GM04503 (cell line): Measurements from ENCODE around the gene ABHD5.
A peak's percentile ranks its signal among the peaks of the same experiment; 100 is the strongest.

Source experiments
- DNase-seq: peaks from one replicate; pipeline ENCODE4 v3.0.0-alpha.2; 2012; ENCODE audit warnings: low read depth

ABHD5 gene

GRCh38 chr3:43718296-43718695, 27.6 kb downstream of the ABHD5 start:
- DNase-seq, result no peak

DNA sequence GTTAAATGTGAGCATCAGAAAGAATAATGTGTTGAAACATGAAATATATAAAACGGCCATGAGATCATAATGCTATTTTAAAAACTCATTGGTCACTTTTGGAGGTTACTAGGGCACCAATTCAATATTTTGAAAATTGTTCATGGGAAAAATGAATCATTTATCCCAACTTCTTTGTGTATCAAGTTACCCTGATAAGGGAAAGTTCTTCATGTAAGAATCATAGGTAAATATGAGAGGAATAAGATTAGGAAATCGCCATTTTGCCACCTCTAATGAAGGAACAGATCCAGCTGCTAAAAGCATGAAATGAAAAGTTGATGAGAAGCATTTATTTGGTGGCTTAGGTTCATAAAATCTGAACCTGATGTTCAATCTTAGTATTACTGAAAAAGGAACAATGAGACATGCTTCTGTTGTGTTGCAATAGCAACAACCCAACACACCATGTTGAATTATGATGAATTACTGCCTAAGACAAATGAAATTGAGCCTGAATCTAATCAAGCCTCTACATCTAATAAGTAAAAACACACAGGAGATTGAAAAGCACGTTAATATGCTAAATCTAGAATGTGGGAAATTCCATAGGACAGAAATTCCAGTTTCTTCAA, 32.5 kb downstream of the ABHD5 start:
- DNase-seq, result no peak

GRCh38 chr3:43726521-43726920, 35.8 kb downstream of the ABHD5 start:
- DNase-seq, result no peak

DNA sequence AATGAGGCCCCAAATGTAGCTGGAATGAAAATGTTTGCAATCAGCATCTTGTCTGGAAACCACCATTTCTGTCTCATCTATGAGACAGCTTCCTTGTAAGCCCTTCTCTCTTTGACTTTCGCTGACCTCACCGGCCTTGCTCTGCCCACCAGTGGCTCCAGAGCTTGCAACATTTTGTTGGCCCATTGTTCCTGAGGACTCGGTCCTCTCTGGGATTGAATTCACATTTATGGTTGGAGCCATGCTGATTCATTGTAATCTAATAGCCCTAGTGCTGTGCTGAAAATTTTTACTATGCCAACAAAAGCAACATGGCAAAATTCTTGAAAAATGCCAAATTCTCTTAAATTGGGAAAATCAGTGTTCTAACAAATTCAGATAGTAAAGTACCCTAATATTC, 37.2 kb downstream of the ABHD5 start:
- no peak for DNase-seq

- DNase-seq, result no peak
Measured at GRCh38 chr3:43728476-43728875, 37.7 kb downstream of the ABHD5 start.

DNA sequence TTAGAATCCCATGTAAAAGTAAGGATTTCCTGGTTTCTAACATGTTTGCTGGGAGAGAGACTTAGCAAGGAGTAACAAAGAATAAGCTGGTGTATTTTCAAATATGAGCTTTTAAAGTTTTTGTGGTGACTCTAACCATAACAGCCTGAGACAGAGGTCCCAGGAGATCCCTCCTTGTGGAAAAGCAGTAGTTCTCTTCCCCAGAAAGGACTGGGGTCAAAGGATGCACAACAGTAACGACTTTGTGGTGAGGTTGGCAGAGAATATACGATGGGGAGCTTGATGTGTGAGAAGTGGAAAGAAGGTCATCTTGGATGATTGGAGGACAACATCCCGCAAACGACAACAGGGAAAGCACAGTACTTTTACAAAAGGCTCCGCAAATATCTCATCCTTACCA, 38.2 kb downstream of the ABHD5 start:
- no peak for DNase-seq

GRCh38 chr3:43729707-43730414, 39.1 kb downstream of the ABHD5 start:
- DNase-seq, result no peak

- no peak for DNase-seq
Measured at GRCh38 chr3:43732747-43733425, 42.1 kb downstream of the ABHD5 start.

GRCh38 chr3:43733459-43734384, 43.0 kb downstream of the ABHD5 start:
- peak; percentile 90 for DNase-seq

GRCh38 chr3:43734685-43735084, 43.9 kb downstream of the ABHD5 start:
- no peak for DNase-seq

- DNase-seq, result no peak
Measured at GRCh38 chr3:43735618-43736017, 44.9 kb downstream of the ABHD5 start.

- DNase-seq, result no peak
Measured at GRCh38 chr3:43736558-43737440, 46.1 kb downstream of the ABHD5 start.

GRCh38 chr3:43738305-43738704, 47.6 kb downstream of the ABHD5 start:
- no peak for DNase-seq

- no peak for DNase-seq
Measured at GRCh38 chr3:43742920-43743319, 52.2 kb downstream of the ABHD5 start.

DNA sequence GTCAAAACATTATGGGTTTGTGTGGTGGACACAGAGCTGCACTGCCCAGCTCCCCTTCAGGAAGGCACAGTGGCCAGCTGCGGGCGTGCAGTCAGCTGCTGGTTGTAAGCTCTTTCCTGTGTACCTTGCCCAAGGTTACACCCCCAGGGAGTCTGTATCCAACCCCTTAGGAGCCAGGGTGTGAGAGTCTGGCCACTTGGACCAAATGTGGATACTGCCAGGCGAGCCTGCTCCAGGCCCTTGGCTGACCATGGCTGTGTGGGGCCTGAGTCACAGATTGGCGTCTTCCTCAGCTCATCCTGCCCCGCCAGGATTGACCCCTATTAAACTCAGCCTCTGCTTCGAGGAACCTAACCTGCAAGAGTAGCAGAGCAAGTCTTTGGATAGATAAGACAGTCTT, 56.9 kb downstream of the ABHD5 start:
- DNase-seq, result no peak

DNA sequence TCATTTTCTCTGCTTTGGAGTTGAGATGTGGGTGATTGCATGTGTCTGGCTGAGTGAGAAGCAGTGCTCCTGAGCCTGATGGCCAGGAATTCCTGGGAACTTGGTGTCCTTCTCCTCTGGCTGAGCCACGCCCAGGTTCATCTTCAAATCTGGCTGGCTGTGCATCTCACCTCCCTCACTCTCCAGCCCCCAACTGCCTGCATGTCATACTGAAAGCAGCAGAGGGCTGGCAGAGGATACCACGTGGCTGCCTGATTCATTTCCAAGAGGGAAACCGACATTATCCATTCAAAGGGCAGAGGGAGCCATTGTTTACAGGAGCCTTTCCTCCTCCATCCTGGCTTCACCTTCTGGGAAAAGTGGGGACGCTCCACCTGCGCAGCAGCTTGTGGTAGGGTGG, 57.4 kb downstream of the ABHD5 start:
- no peak for DNase-seq

DNA sequence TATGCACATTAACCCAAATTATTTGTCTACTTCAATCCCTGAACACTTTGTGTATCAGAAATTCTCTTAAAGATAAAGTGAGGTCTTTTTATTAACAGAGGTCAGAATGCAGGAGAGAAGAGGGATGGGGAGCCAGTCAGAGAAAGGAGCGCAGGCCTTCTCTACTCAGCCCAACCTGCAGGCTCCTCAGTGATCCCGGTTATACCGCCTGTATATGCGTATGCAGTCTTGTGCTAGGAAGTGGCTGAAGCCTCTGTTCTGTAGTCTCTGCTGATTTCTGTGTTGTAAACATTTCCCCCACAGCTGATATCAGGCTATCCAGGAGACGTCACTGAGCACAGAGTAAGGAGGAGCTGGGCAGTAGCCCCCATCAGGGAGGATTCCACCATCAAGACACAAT, 57.9 kb downstream of the ABHD5 start:
- DNase-seq, result no peak

DNA sequence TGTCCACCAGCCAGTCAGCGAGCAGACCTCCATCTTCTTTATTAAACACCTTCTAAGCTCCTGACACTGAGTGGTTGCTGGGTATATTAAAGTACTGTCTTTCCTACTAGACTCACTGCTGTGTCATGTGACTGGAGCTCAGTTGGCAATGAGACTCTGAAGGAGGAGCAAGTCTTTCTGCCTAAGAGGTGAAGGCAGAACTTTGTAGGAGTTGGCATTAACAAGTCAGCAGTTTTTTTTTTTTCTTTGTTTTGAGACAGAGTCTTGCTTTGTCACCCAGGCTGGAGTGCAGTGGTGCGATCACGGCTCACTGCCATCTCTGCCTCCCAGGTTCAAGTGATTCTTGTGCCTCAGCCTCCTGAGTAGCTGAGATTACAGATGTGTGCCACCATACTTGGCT, 62.2 kb downstream of the ABHD5 start:
- no peak for DNase-seq

GRCh38 chr3:43753741-43754715, 63.3 kb downstream of the ABHD5 start:
- no peak for DNase-seq
